Panc1 (cell line): ENCODE results near the gene SASH3. TPM values are rescaled to one million over a fixed set of nuclear protein-coding genes. Genes with fewer than 3 reads are reported as not detected.

Experiments
- ATAC-seq: fragments of 200-7000 bp; cut with Tn5 transposase; 2 replicates; pipeline ENCODE4 v1.9.1; 2020; ENCODE audit warnings: mild to moderate bottlenecking, moderate library complexity
- BruUV-seq: library from RNA; stranded (reverse); fragments of 400-500 nt; replicated peaks from 2 replicates; lab custom pipeline; 2021; lab: Mats Ljungman, UMichigan
- CTCF ChIA-PET: fragments of 300-600 bp; sonication (Branson Sonifier 250); formaldehyde crosslinking; loops from one replicate; lab custom pipeline; 2022; ENCODE audit warnings: antibody characterized with exemption; lab: Charles Lee
- POLR2A ChIA-PET: fragments of 300-600 bp; sonication (Branson Sonifier 250); formaldehyde crosslinking; loops from one replicate; lab custom pipeline; 2022; ENCODE audit warnings: antibody characterized with exemption; lab: Charles Lee
- DNase-seq: peaks from one replicate; pipeline ENCODE4 v3.0.0-alpha.2; 2010; ENCODE audit warnings: low read depth, low spot score
- H3K27ac ChIP-seq: 2 replicates; pipeline ENCODE4 v1.5.1; 2011; ENCODE audit warnings: mild to moderate bottlenecking, low read length, inconsistent platforms
- H3K27me3 ChIP-seq: fragments of 200-500 bp; sonication (Bioruptor generic); 2 replicates; pipeline ENCODE4 v1.6.0; 2014; ENCODE audit warnings: low read length, inconsistent platforms; ENCODE audit not compliant: control insufficient read depth, insufficient read depth
- H3K36me3 ChIP-seq: fragments of 200-500 bp; sonication (Bioruptor generic); 2 replicates; pipeline ENCODE4 v1.5.1; 2014; ENCODE audit warnings: inconsistent platforms, mild to moderate bottlenecking, low read length, moderate library complexity; ENCODE audit not compliant: control insufficient read depth, insufficient read depth
- H3K4me1 ChIP-seq: 2 replicates; pipeline ENCODE4 v1.5.1; 2011; ENCODE audit warnings: inconsistent platforms, mild to moderate bottlenecking, low read length, moderate library complexity; ENCODE audit not compliant: control insufficient read depth, insufficient read depth
- H3K4me3 ChIP-seq, 2 experiments: 2 replicates each; pipeline ENCODE4 v1.5.1; 2011 to 2012; ENCODE audit warnings: low read depth in 2 of 2, low read length in 2 of 2, mild to moderate bottlenecking in 2 of 2, inconsistent platforms in 1 of 2, moderate library complexity in 1 of 2
- H3K9me3 ChIP-seq: fragments of 200-500 bp; sonication (Bioruptor generic); 2 replicates; pipeline ENCODE4 v1.5.1; 2014; ENCODE audit warnings: low read depth, mild to moderate bottlenecking, inconsistent platforms, low read length, moderate library complexity; ENCODE audit not compliant: control insufficient read depth, insufficient read depth
- POLR2AphosphoS5 ChIP-seq: IDR thresholded peaks from 2 replicates; pipeline ENCODE4 v1.6.1; 2012; ENCODE audit warnings: mild to moderate bottlenecking, low read depth, low read length, moderate library complexity
- SIN3A ChIP-seq: IDR thresholded peaks from 2 replicates; pipeline ENCODE4 v1.6.1; 2012; ENCODE audit warnings: low read depth, mild to moderate bottlenecking, low read length, moderate library complexity, borderline replicate concordance; ENCODE audit not compliant: insufficient read depth
- TCF7L2 ChIP-seq: IDR thresholded peaks from 2 replicates; pipeline ENCODE4 v1.6.1; 2011; ENCODE audit warnings: mild to moderate bottlenecking, low read depth, low read length, inconsistent platforms
- in situ Hi-C: cut with HindIII; loops from 2 replicates; pipeline ENCODE4 v1.10.0; 2016; ENCODE audit warnings: low sequenced_read_pairs, low pct_unique_long_range_greater_than_20kb
- intact Hi-C: fragments of 100-400 bp; cut with micrococcal nuclease; formaldehyde crosslinking; loops from one replicate; pipeline ENCODE4 v1.10.0; 2022; ENCODE audit not compliant: unreplicated experiment
- total RNA-seq: library from RNA; stranded (reverse); gene quantifications from one replicate; pipeline ENCODE4 v1.2.1, GENCODE V29; 2021; ENCODE audit not compliant: unreplicated experiment
- TF ChIP-seq, protein P1 (sequence below): fragments of 450-650 bp; IDR thresholded peaks from 2 replicates; pipeline ENCODE4 v1.5.1; 2017; ENCODE audit warnings: mild to moderate bottlenecking
- TF ChIP-seq, protein P2 (sequence below), 2 experiments: IDR thresholded peaks; 2 replicates each; pipeline ENCODE4 v1.6.1; 2011 to 2012; ENCODE audit warnings: low read depth in 2 of 2, control low read depth in 1 of 2, low read length in 1 of 2, mild to moderate bottlenecking in 1 of 2, moderate library complexity in 1 of 2; ENCODE audit not compliant: insufficient read depth in 1 of 2

SASH3 gene
- total RNA-seq, 1 experiment from 2014 or later, result 0.33 TPM

DNA sequence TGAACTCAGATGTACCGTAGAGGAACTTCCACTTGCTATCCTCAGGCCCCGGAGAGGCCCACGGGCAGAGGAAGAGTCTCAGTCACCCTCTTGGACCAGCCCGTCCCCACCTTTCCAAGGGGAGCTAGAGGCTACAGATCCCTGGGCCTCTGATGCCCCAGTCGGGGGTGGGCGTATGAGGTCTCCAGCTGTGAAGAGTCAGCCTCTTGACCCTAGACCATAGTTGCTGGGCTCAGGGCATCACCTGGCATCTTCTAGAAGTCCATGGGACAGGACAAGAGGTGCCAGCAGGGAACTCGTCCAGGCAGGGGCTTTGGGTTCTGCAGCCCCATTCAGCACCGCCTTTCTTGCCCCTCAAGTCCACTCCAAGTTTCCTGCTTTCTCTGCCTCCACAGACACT is 11.6 kb downstream of the SASH3 start:
- Histone ChIP-seq H3K36me3 (no peaks in the 10 kb centered on the region), H3K4me1 (no peaks in the 10 kb centered on the region), H3K9me3 (no peaks in the 10 kb centered on the region), H3K27ac (no peak overlapping the region), H3K4me3 (no peak overlapping the region), H3K27me3 (no peaks in the 10 kb centered on the region)
- intact Hi-C loops, result no loop called here
- in situ Hi-C loops, result no loop called here
- ChIA-PET POLR2A (no interaction called here), CTCF (no interaction called here)
- TF ChIP-seq SIN3A (no peak), TCF7L2 (no peak), POLR2AphosphoS5 (no peak)
- TF ChIP-seq, protein P1, sequence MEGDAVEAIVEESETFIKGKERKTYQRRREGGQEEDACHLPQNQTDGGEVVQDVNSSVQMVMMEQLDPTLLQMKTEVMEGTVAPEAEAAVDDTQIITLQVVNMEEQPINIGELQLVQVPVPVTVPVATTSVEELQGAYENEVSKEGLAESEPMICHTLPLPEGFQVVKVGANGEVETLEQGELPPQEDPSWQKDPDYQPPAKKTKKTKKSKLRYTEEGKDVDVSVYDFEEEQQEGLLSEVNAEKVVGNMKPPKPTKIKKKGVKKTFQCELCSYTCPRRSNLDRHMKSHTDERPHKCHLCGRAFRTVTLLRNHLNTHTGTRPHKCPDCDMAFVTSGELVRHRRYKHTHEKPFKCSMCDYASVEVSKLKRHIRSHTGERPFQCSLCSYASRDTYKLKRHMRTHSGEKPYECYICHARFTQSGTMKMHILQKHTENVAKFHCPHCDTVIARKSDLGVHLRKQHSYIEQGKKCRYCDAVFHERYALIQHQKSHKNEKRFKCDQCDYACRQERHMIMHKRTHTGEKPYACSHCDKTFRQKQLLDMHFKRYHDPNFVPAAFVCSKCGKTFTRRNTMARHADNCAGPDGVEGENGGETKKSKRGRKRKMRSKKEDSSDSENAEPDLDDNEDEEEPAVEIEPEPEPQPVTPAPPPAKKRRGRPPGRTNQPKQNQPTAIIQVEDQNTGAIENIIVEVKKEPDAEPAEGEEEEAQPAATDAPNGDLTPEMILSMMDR, result no peak
- TF ChIP-seq, protein P2, sequence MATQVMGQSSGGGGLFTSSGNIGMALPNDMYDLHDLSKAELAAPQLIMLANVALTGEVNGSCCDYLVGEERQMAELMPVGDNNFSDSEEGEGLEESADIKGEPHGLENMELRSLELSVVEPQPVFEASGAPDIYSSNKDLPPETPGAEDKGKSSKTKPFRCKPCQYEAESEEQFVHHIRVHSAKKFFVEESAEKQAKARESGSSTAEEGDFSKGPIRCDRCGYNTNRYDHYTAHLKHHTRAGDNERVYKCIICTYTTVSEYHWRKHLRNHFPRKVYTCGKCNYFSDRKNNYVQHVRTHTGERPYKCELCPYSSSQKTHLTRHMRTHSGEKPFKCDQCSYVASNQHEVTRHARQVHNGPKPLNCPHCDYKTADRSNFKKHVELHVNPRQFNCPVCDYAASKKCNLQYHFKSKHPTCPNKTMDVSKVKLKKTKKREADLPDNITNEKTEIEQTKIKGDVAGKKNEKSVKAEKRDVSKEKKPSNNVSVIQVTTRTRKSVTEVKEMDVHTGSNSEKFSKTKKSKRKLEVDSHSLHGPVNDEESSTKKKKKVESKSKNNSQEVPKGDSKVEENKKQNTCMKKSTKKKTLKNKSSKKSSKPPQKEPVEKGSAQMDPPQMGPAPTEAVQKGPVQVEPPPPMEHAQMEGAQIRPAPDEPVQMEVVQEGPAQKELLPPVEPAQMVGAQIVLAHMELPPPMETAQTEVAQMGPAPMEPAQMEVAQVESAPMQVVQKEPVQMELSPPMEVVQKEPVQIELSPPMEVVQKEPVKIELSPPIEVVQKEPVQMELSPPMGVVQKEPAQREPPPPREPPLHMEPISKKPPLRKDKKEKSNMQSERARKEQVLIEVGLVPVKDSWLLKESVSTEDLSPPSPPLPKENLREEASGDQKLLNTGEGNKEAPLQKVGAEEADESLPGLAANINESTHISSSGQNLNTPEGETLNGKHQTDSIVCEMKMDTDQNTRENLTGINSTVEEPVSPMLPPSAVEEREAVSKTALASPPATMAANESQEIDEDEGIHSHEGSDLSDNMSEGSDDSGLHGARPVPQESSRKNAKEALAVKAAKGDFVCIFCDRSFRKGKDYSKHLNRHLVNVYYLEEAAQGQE (IDR thresholded peaks at IDR 0.05; ENCODE audit: insufficient read depth in 1 of 2, low read depth in 2 of 2, low read length in 1 of 2), result no peak
- ATAC-seq, result no peak
- DNase-seq, result no peak
- no TSS peak for BruUV-seq

DNA sequence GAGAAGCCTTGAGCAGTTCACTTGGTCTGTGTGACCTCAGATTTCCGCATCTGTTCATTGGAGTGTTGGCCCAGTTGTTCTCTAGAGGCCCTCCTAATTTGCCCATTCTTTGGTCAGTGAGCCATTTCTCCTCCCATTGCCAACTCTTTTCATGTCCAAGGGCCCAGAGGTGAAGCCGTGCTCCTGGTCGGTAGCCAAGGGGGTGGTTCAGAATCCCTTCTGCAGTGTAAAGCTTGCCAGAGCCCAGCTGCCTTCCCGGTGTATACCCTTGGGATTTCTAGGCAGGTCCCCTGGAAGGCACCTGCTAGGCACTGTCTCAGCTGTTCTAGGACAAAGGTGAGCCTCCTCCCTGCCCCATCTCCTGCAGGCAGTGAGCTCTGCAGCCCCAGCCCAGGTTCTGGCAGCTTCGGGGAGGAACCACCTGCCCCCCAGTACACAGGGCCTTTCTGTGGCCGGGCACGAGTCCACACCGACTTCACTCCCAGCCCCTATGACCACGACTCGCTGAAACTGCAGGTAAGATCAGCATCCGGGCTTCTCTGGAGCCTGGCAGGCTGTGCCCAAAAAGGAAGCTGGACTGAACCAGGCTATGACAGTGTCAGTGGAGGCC is 12.3 kb downstream of the SASH3 start:
- POLR2A ChIA-PET, result no interaction called here
- in situ Hi-C loops (no loop called here), intact Hi-C loops (no loop called here)
- TF ChIP-seq TCF7L2 (no peak), POLR2AphosphoS5 (no peak), SIN3A (no peak)
- TF ChIP-seq, protein P2 (IDR thresholded peaks at IDR 0.05; ENCODE audit: insufficient read depth in 1 of 2, low read depth in 2 of 2, low read length in 1 of 2), result no peak
- TF ChIP-seq, protein P1, result no peak
- DNase-seq (no peak), ATAC-seq (no peak)
- CTCF ChIA-PET, result no interaction called here
- Histone ChIP-seq H3K27ac (no peak overlapping the region), H3K36me3 (no peaks in the 10 kb centered on the region), H3K4me1 (no peaks in the 10 kb centered on the region), H3K4me3 (no peak overlapping the region), H3K9me3 (no peaks in the 10 kb centered on the region), H3K27me3 (no peaks in the 10 kb centered on the region)
- no TSS peak for BruUV-seq
